ENCODE results near the gene SPTY2D1. TPM values are rescaled to one million over a fixed set of nuclear protein-coding genes. Genes with fewer than 3 reads are reported as not detected.
A peak's percentile ranks its signal among the peaks of the same experiment; 100 is the strongest.

The SPTY2D1 gene
- total and polyA plus RNA-seq, 12 donors, result 2.5 to 44.5 (median 18.6) TPM

DNA sequence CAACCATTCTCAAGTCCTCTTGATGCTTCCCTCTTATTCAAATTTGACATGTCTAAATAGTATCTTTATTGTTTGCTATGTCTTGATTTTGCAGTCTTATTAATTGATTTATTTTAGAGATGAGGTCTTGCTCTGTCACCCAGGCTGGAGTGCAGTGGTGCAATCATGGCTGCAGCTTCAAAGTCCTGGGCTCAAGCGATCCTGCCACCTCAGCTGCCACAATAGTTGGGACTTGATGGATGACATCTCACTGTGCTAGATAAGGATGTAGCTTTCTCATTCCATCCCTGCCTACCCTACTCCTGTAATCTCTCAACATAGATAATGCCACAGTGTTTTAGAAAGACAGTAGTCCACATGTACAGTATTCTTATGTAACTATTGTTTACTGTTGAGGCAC lies 7.5 kb upstream of the SPTY2D1 start:
- 29 to 45% (median 37%) methylated on average over 1 of the region's 1 CpG for WGBS, 4 donors
- H3K27me3 ChIP-seq, result no peaks in the 10 kb centered on the region
- H3K27ac ChIP-seq, result no peak overlapping the region
- intact Hi-C loops (cut with DNase I), result no loop called here
- no peak overlapping the region for H3K4me3 ChIP-seq
- H3K9me3 ChIP-seq (replicated peaks in 1 of 3), result no peaks in the 10 kb centered on the region
- H3K4me1 ChIP-seq (replicated peaks in 1 of 2), result no peaks in the 10 kb centered on the region
- H3K36me3 ChIP-seq (replicated peaks in 1 of 2), result no peaks in the 10 kb centered on the region
- TF ChIP-seq POLR2A (IDR thresholded peaks at IDR 0.05), result no peak
- TF ChIP-seq, protein P1, sequence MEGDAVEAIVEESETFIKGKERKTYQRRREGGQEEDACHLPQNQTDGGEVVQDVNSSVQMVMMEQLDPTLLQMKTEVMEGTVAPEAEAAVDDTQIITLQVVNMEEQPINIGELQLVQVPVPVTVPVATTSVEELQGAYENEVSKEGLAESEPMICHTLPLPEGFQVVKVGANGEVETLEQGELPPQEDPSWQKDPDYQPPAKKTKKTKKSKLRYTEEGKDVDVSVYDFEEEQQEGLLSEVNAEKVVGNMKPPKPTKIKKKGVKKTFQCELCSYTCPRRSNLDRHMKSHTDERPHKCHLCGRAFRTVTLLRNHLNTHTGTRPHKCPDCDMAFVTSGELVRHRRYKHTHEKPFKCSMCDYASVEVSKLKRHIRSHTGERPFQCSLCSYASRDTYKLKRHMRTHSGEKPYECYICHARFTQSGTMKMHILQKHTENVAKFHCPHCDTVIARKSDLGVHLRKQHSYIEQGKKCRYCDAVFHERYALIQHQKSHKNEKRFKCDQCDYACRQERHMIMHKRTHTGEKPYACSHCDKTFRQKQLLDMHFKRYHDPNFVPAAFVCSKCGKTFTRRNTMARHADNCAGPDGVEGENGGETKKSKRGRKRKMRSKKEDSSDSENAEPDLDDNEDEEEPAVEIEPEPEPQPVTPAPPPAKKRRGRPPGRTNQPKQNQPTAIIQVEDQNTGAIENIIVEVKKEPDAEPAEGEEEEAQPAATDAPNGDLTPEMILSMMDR (IDR thresholded peaks at IDR 0.05), result no peak
- DNase-seq, result no peak

DNA sequence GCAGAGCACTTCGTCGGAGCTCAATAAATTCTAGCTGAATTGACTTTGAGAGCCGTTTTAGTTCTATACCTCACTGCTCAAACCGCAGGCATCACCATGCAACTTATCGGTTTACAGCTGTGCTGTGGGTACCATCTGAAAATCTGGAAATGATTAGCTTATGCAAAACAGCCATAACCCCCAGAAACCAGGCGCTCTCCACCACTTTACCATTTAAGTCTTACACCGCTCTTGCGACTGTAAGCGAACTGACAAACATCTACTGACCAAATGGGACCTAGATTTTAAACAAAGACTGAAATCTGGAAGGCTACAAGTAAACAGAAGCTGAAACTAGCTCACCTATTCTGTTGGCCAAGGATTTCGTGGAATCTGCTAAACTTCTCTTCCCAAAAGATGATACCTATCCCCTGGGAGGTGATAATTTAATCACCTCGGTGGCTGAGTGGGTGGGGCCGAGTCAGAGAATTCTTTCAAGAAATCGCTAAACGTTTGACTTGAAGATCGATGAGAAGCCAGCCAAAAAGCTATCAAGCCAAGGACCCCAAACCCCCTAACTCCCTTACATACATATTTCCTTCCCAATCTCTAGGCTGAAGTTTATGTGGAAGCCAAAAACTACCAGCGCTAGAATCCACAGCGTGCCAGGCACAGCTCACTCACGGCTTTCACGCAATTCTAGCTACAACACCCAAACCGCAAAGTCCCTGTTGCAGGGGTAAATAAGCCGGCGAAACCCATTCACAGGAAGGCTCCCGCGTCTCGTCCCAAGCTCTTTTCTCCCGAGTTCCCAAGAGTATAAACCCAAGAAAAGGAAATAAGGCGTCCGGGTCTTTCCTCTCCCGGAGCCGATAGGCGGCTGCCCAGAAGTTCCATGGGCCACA lies 644 bp downstream of the SPTY2D1 start:
- intact Hi-C loops (cut with DNase I), result loop anchor here in 1 of 2 donors (10.0 kb wide), 1 partner anchor 49 kb away; the partner anchor contains the start of gene UEVLD
- 7 to 15% (median 7%) methylated on average over 19 to 31 of the region's 31 CpGs for WGBS, 4 donors
- Histone ChIP-seq H3K4me3 (peak overlapping the region; percentile 35 to 75 (median 64)), H3K36me3 (replicated peaks in 1 of 2) (no peaks in the 10 kb centered on the region), H3K4me1 (replicated peaks in 1 of 2) (peaks cover 12 to 27% of the 10 kb centered on the region in 2 donors), H3K27ac (peak overlapping the region; percentile 86 to 98 (median 88)), H3K9me3 (replicated peaks in 1 of 3) (no peaks in the 10 kb centered on the region), H3K27me3 (no peaks in the 10 kb centered on the region)
- TF ChIP-seq, protein P1 (IDR thresholded peaks at IDR 0.05), result no peak
- TF ChIP-seq POLR2A (IDR thresholded peaks at IDR 0.05), result no peak
- DNase-seq, result peak in 1 of 7 donors; percentile 21

DNA sequence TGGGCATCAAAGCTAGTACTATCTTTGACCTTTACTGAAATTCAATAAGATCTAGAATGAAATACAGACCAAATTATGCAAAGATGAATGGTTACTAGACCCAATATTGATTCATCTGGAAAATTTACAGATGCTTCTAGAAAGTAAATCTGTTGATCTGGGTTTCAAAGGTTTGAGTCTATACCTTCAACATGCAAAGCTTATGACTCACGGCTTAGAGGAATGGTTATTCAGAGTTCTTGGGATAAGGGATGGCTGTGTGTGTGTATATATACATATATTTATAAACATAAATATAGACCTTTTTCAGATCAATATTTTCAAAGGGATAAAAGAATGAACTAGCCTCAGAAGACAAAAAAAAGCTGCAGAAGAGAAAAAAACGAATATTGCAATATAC lies 1.3 kb downstream of the SPTY2D1 start:
- Histone ChIP-seq H3K27me3 (no peaks in the 10 kb centered on the region), H3K4me3 (peak overlapping the region in 1 of 4 donors; percentile 64), H3K4me1 (replicated peaks in 1 of 2) (peaks cover 12 to 27% of the 10 kb centered on the region in 2 donors), H3K36me3 (replicated peaks in 1 of 2) (no peaks in the 10 kb centered on the region), H3K9me3 (replicated peaks in 1 of 3) (no peaks in the 10 kb centered on the region), H3K27ac (no peak overlapping the region)
- intact Hi-C loops (cut with DNase I), result loop anchor here in 1 of 2 donors (10.0 kb wide), 1 partner anchor 48 kb away; the partner anchor contains the start of gene UEVLD
- DNase-seq, result no peak
- TF ChIP-seq POLR2A (IDR thresholded peaks at IDR 0.05), result no peak
- TF ChIP-seq, protein P1 (IDR thresholded peaks at IDR 0.05), result no peak
- WGBS, 4 donors, result 46 to 59% (median 48%) methylated on average over 2 of the region's 2 CpGs

DNA sequence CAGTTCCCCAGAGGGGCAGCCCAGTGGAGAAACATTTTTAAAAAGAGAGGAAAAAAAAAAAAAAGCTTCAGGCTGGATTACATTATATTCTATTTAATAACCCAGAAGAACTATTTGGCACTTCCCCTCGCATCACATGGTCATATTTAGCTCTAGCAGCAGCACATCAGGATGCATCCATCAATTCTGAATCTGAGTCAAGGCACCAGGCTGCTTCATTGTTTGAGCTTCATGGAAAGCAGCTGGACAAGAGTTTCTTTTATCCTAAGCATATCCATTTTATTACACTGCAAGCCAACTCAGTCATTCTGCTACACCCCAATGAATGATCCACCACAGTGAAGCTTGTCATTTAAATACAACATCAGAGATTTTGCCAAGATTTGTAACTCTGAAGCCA lies 10.0 kb downstream of the SPTY2D1 start:
- TF ChIP-seq, protein P1 (IDR thresholded peaks at IDR 0.05), result no peak
- TF ChIP-seq POLR2A (IDR thresholded peaks at IDR 0.05), result no peak
- H3K27me3 ChIP-seq, result no peaks in the 10 kb centered on the region
- intact Hi-C loops (cut with DNase I), result no loop called here
- peaks cover under 1 to 3% of the 10 kb centered on the region in 2 donors for H3K4me1 ChIP-seq (replicated peaks in 1 of 2)
- no peaks in the 10 kb centered on the region for H3K36me3 ChIP-seq (replicated peaks in 1 of 2)
- H3K9me3 ChIP-seq (replicated peaks in 1 of 3), result no peaks in the 10 kb centered on the region
- no peak for DNase-seq
- WGBS, 4 donors, result 77 to 97% (median 92%) methylated on average over 1 of the region's 1 CpG
- no peak overlapping the region for H3K27ac ChIP-seq
- H3K4me3 ChIP-seq, result no peak overlapping the region

Measured in adrenal gland (tissue), 12 donors.